K562 (cell line): ENCODE measurements around the gene DHRS3.

Source experiments
- ADNP ChIP-seq: fragments of 200-800 bp; sonication (Bioruptor generic); IDR thresholded peaks from 2 replicates; pipeline ENCODE4 v1.6.1; 2016; ENCODE audit warnings: missing genetic modification characterization, missing compliant biosample characterization
- EGR1 ChIP-seq: fragments of 450-650 bp; conservative IDR thresholded peaks from 2 replicates; pipeline ENCODE4 v1.6.1; 2017; ENCODE audit warnings: mild to moderate bottlenecking
- FOXK1 ChIP-seq: sonication (generic); formaldehyde crosslinking; IDR thresholded peaks from 2 replicates; pipeline ENCODE4 v1.8.0; 2022; ENCODE audit warnings: missing genetic modification reagents, mild to moderate bottlenecking, borderline replicate concordance
- GABPA ChIP-seq: fragments of 200-800 bp; sonication (Bioruptor generic); conservative IDR thresholded peaks from 2 replicates; pipeline ENCODE4 v1.6.1; 2016; ENCODE audit warnings: low read depth, missing genetic modification characterization, missing compliant biosample characterization
- STAT5B ChIP-seq: fragments of 250-450 bp; sonication (Bioruptor Pico); IDR thresholded peaks from 2 replicates; pipeline ENCODE4 v1.8.0; 2021; ENCODE audit warnings: mild to moderate bottlenecking, inconsistent platforms
- TAF1 ChIP-seq: IDR thresholded peaks from 2 replicates; pipeline ENCODE4 v1.6.1; 2011; ENCODE audit warnings: mild to moderate bottlenecking, low read length, moderate library complexity; ENCODE audit not compliant: insufficient read depth, control insufficient read depth, severe bottlenecking; ENCODE audit errors: extremely low read depth
- TEAD1 ChIP-seq, 2 experiments: fragments of 450-650 bp in 1 of 2; sonication (generic) in 1 of 2; formaldehyde crosslinking; IDR thresholded peaks; 2 replicates each; pipeline versions ENCODE4 v1.4.0 to v1.8.0; 2020 to 2022; ENCODE audit warnings: mild to moderate bottlenecking in 2 of 2, missing genetic modification reagents in 1 of 2
- TF ChIP-seq, protein P1 (sequence below), 2 experiments: fragments of 450-650 bp in 1 of 2; sonication (generic) in 1 of 2; formaldehyde crosslinking in 1 of 2; IDR thresholded peaks; 2 replicates each; pipeline versions ENCODE4 v1.7.1 to v1.9.0; 2016 to 2022; ENCODE audit warnings: inconsistent platforms in 1 of 2, mild to moderate bottlenecking in 1 of 2, missing genetic modification reagents in 1 of 2
- TF ChIP-seq, protein P2 (sequence below): fragments of 250-450 bp; sonication (Bioruptor Pico); IDR thresholded peaks from 2 replicates; pipeline ENCODE4 v1.8.0; 2021; ENCODE audit warnings: borderline replicate concordance, mild to moderate bottlenecking, moderate library complexity; ENCODE audit not compliant: poor library complexity, severe bottlenecking
- TF ChIP-seq, protein P3 (sequence below), 3 experiments: IDR thresholded peaks in 2 of 3; conservative IDR thresholded peaks in 1 of 3; 2 replicates each; pipeline ENCODE4 v1.5.1; 2011 to 2012; ENCODE audit warnings: low read length in 3 of 3, mild to moderate bottlenecking in 3 of 3, control low read depth in 2 of 3, improper control_type of control experiment in 1 of 3, inconsistent platforms in 1 of 3, low read depth in 1 of 3, mixed read lengths in 1 of 3, moderate library complexity in 1 of 3; ENCODE audit not compliant: insufficient read depth in 2 of 3

DNA sequence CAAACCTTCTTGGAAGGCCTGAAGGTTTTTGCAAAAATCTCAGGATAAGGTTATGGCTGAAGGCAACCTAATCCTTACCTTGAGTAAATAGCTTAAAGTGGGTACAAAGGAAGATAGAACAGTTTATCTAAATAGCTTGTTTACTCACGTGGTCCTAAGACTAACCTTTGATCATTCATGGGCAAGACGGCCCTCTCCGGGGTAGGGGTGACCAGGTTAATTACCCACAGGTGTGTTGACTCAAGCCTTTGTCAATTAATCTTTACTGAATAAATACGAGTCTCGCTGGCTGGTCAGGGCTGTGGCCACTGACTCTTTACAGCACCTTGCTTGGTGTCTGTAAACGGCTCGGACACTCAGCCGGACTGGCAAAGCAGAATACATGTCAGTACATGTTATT, 36.6 kb upstream of the DHRS3 start:
- TF ChIP-seq EGR1, result no peak
- no peak for TF ChIP-seq TAF1
- TF ChIP-seq, protein P1, sequence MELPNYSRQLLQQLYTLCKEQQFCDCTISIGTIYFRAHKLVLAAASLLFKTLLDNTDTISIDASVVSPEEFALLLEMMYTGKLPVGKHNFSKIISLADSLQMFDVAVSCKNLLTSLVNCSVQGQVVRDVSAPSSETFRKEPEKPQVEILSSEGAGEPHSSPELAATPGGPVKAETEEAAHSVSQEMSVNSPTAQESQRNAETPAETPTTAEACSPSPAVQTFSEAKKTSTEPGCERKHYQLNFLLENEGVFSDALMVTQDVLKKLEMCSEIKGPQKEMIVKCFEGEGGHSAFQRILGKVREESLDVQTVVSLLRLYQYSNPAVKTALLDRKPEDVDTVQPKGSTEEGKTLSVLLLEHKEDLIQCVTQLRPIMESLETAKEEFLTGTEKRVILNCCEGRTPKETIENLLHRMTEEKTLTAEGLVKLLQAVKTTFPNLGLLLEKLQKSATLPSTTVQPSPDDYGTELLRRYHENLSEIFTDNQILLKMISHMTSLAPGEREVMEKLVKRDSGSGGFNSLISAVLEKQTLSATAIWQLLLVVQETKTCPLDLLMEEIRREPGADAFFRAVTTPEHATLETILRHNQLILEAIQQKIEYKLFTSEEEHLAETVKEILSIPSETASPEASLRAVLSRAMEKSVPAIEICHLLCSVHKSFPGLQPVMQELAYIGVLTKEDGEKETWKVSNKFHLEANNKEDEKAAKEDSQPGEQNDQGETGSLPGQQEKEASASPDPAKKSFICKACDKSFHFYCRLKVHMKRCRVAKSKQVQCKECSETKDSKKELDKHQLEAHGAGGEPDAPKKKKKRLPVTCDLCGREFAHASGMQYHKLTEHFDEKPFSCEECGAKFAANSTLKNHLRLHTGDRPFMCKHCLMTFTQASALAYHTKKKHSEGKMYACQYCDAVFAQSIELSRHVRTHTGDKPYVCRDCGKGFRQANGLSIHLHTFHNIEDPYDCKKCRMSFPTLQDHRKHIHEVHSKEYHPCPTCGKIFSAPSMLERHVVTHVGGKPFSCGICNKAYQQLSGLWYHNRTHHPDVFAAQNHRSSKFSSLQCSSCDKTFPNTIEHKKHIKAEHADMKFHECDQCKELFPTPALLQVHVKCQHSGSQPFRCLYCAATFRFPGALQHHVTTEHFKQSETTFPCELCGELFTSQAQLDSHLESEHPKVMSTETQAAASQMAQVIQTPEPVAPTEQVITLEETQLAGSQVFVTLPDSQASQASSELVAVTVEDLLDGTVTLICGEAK (IDR thresholded peaks at IDR 0.05), result no peak
- TF ChIP-seq, protein P1 (CRISPR knock-in tag; IDR thresholded peaks at IDR 0.05), result no peak
- TF ChIP-seq TEAD1 (CRISPR knock-in tag; IDR thresholded peaks at IDR 0.05), result no peak
- TF ChIP-seq, protein P2, sequence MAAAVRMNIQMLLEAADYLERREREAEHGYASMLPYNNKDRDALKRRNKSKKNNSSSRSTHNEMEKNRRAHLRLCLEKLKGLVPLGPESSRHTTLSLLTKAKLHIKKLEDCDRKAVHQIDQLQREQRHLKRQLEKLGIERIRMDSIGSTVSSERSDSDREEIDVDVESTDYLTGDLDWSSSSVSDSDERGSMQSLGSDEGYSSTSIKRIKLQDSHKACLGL (CRISPR knock-in tag), result no peak
- no peak for TF ChIP-seq ADNP (tag)
- TF ChIP-seq GABPA (tag), result no peak
- TF ChIP-seq FOXK1, result no peak
- TF ChIP-seq, protein P3, sequence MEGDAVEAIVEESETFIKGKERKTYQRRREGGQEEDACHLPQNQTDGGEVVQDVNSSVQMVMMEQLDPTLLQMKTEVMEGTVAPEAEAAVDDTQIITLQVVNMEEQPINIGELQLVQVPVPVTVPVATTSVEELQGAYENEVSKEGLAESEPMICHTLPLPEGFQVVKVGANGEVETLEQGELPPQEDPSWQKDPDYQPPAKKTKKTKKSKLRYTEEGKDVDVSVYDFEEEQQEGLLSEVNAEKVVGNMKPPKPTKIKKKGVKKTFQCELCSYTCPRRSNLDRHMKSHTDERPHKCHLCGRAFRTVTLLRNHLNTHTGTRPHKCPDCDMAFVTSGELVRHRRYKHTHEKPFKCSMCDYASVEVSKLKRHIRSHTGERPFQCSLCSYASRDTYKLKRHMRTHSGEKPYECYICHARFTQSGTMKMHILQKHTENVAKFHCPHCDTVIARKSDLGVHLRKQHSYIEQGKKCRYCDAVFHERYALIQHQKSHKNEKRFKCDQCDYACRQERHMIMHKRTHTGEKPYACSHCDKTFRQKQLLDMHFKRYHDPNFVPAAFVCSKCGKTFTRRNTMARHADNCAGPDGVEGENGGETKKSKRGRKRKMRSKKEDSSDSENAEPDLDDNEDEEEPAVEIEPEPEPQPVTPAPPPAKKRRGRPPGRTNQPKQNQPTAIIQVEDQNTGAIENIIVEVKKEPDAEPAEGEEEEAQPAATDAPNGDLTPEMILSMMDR (IDR thresholded peaks at IDR 0.05 in 2 of 3, conservative IDR thresholded peaks at IDR 0.05 in 1 of 3; ENCODE audit: insufficient read depth in 2 of 3, low read depth in 1 of 3, low read length in 3 of 3), result no peak
- TF ChIP-seq STAT5B (CRISPR knock-in tag), result no peak
